Adrenal gland (tissue), 5 donors: Measurements from ENCODE around the gene HNF1A.

Source experiments
- POLR2A ChIP-seq, 2 donors: fragments of 450-650 bp; IDR thresholded peaks; one replicate each; pipeline ENCODE4 v1.6.1; 2017; ENCODE audit warnings: antibody characterized with exemption in 2 of 2, mild to moderate bottlenecking in 2 of 2, moderate library complexity in 1 of 2
- TF ChIP-seq, protein P1 (sequence below), 6 experiments: fragments of 450-650 bp in 4 of 6; fragments of 200-600 bp in 2 of 6; sonication (generic) in 1 of 6; IDR thresholded peaks; 1 replicate in 5 of 6; 2 replicates in 1 of 6; pipeline versions ENCODE4 v1.5.1 to v1.8.0; 2016 to 2021; ENCODE audit warnings: antibody characterized with exemption in 6 of 6, mild to moderate bottlenecking in 2 of 6, moderate library complexity in 1 of 6
- donor health status: DM: no; HTN: no; CAD: no.

DNA sequence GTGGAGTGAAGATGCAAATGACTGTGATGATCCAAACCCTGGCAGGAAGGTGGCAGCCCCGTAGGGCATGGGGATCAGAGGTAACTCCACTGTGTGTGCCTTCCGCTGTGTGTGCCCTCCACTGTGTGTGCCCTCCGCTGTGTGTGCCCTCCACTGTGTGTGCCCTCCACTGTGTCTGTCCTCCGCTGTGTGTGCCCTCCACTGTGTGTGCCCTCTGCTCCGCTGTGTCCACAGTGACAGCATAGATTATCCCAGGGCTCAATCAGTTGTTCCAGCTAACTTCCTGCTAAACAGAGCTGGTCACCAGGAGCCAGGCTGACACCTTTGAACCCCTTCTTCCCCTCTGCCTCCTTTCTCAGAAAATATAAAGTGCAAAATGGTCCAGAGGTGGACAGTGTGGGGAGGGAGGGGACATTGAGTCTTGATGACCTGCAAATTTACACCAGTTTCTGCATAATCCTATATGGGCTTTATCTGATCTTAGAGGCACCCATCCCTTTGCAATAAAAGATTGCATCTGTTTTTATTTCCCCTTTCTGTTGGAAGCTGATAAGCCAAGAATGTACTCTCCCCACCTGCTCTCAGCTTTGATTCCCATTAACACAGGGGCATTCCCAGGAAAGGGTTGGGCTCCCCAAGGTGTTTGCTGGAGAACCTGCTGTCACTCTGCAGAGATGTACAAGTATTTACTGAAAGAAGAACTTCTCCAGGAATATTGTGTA is 21.6 kb upstream of the HNF1A start:
- TF ChIP-seq, protein P1, sequence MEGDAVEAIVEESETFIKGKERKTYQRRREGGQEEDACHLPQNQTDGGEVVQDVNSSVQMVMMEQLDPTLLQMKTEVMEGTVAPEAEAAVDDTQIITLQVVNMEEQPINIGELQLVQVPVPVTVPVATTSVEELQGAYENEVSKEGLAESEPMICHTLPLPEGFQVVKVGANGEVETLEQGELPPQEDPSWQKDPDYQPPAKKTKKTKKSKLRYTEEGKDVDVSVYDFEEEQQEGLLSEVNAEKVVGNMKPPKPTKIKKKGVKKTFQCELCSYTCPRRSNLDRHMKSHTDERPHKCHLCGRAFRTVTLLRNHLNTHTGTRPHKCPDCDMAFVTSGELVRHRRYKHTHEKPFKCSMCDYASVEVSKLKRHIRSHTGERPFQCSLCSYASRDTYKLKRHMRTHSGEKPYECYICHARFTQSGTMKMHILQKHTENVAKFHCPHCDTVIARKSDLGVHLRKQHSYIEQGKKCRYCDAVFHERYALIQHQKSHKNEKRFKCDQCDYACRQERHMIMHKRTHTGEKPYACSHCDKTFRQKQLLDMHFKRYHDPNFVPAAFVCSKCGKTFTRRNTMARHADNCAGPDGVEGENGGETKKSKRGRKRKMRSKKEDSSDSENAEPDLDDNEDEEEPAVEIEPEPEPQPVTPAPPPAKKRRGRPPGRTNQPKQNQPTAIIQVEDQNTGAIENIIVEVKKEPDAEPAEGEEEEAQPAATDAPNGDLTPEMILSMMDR (IDR thresholded peaks at IDR 0.05): no peak
- no peak for TF ChIP-seq POLR2A (IDR thresholded peaks at IDR 0.05)
